Heart right ventricle (tissue), 16 donors: ENCODE measurements around the gene HMCN1. TPM values are rescaled to one million over a fixed set of nuclear protein-coding genes. Genes with fewer than 3 reads are reported as not detected.
A peak's percentile ranks its signal among the peaks of the same experiment; 100 is the strongest.

Source experiments
- ATAC-seq, 8 donors: fragments of 200-7000 bp; cut with Tn5 transposase; one replicate each; pipeline ENCODE4 v1.9.1; 2020; ENCODE audit warnings: mild to moderate bottlenecking in 8 of 8, moderate library complexity in 8 of 8, moderate number of reproducible peaks in 1 of 8
- DNase-seq, 2 donors: peaks; one replicate each; pipeline ENCODE4 v3.0.0-alpha.2; 2020
- H3K27ac ChIP-seq, 10 donors: fragments of 200-600 bp; sonication (generic) in 2 of 10; one replicate each; pipeline versions ENCODE4 v1.5.0 to v1.8.0; 2020 to 2022; ENCODE audit warnings: mild to moderate bottlenecking in 3 of 10
- H3K27me3 ChIP-seq, 7 donors: fragments of 200-600 bp; one replicate each; pipeline ENCODE4 v1.8.0; 2021 to 2022; ENCODE audit warnings: mild to moderate bottlenecking in 2 of 7
- H3K36me3 ChIP-seq, 9 donors: fragments of 200-600 bp; sonication (generic) in 1 of 9; one replicate each; pipeline versions ENCODE4 v1.5.0 to v1.8.0; 2020 to 2022; ENCODE audit warnings: mild to moderate bottlenecking in 2 of 9
- H3K4me1 ChIP-seq, 9 donors: fragments of 200-600 bp; sonication (generic) in 1 of 9; one replicate each; pipeline versions ENCODE4 v1.5.0 to v1.8.0; 2020 to 2022; ENCODE audit warnings: mild to moderate bottlenecking in 4 of 9
- H3K4me3 ChIP-seq, 10 donors: fragments of 200-600 bp; sonication (generic) in 2 of 10; one replicate each; pipeline versions ENCODE4 v1.5.0 to v1.8.0; 2020 to 2022; ENCODE audit warnings: mild to moderate bottlenecking in 7 of 10, moderate library complexity in 2 of 10
- H3K9me3 ChIP-seq, 11 donors: fragments of 200-600 bp in 10 of 11; sonication (generic) in 2 of 11; one replicate each; pipeline versions ENCODE4 v1.5.0 to v1.8.0; 2013 to 2022; ENCODE audit warnings: mild to moderate bottlenecking in 2 of 11, control low read depth in 1 of 11, moderate library complexity in 1 of 11
- whole genome bisulfite sequencing, 2 donors: extraction: QIAGEN DNeasy Blood & Tissue Kit; methylation state at CpG; one replicate each; pipeline ENCODE4 v1.1.7; 2013; ENCODE audit warnings: inconsistent platforms in 1 of 2; 5-methylcytosine and 5-hydroxymethylcytosine counted together
- intact Hi-C, 10 donors: fragments of 100-400 bp; cut with DNase I; formaldehyde crosslinking; loops; one replicate each; pipeline versions ENCODE4 v1.11.1 to v1.14.2; 2022
- polyA plus RNA-seq, 2 donors: library from polyadenylated mRNA; stranded (reverse); fragments of 200-250 nt; gene quantifications; one replicate each; pipeline ENCODE4 v1.2.3, GENCODE V29; 2013
- total RNA-seq, 10 donors: library from RNA; stranded (reverse); fragmentation: NEBNext Ultra II Directional in 3 of 10; extraction: Animal tissue kit (Norgen Biotek cat#: 25700) in 3 of 10; gene quantifications; one replicate each; pipeline versions ENCODE4 v1.2.1 to v1.2.4, GENCODE V29; 2021 to 2023
- TF ChIP-seq, protein P1 (sequence below), 9 donors: fragments of 200-600 bp; sonication (generic) in 2 of 9; IDR thresholded peaks; one replicate each; pipeline versions ENCODE4 v1.5.0 to v1.8.0; 2021 to 2022; ENCODE audit warnings: antibody characterized with exemption in 9 of 9, mild to moderate bottlenecking in 5 of 9, moderate library complexity in 1 of 9
- donor health status: Arrhythmogenic right ventricular cardiomyopathy.
- donor health status: ischemic (EF 13 %, LVEDD 7.1; RV severe dilation, severe dysfunction).
- donor health status: healthy with polysubstance abuse.
- donor health status: DM: no; HTN: yes; CAD: no.
- donor health status: DM: no; HTN: no; CAD: no.
- donor health status: ischemic (EF 25% LVEDD 6.9; RV normal size, moderate dysfunction).
- donor health status: ischemic (EF 25% LVEDD 5.7; RV mildly dilated, moderate dysfunction).
- donor health status: healthy.
- donor health status: DM: yes; HTN: yes; CAD: no.
- donor health status: Ischemic cardiomyopathy.
- donor health status: ischemic (EF 35%, LVEDD 5.7; RV mildly dilated, moderate dysfunction).
- donor health status: nonischemic (EF 11% LVEDD 7.7; RV severe dilation, severe dysfunction).
- donor health status: DM: yes; HTN: yes; CAD: no.
- donor health status: PGD.
- donor health status: ischemic (EF 29% LVEDD 5.4; RV normal size, mild dysfunction).
- donor health status: nonischemic (EF 23%, LVEDD 6.1; RV moderate dilation, normal function).

HMCN1 gene
- total and polyA plus RNA-seq, 12 donors = 3.4 to 12.4 (median 6.2) TPM

DNA sequence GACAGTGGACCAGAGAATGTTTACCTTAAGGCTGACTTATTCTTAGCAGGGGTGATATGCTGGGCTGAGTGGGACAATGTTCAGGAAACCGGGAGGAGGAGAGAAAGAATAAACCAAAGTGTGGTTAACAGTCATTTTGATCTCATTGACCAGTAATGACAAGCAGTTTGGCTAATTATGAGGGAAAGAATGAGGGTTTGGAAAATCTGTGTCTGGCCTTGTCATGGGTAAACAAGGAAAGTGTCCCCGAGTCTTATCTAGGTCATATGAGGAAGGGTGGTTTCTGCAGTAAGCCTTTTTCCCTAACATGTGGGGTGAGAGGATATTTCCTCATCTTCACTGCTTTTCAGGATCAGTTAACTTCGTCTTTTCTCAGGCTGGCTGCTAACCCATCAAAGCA, 485.9 kb downstream of the HMCN1 start:
- Histone ChIP-seq H3K27ac (no peak overlapping the region), H3K9me3 (no peaks in the 10 kb centered on the region), H3K27me3 (no peaks in the 10 kb centered on the region), H3K4me3 (no peak overlapping the region), H3K36me3 (no peaks in the 10 kb centered on the region), H3K4me1 (no peaks in the 10 kb centered on the region)
- ATAC-seq (no peak), DNase-seq (no peak)
- TF ChIP-seq, protein P1, sequence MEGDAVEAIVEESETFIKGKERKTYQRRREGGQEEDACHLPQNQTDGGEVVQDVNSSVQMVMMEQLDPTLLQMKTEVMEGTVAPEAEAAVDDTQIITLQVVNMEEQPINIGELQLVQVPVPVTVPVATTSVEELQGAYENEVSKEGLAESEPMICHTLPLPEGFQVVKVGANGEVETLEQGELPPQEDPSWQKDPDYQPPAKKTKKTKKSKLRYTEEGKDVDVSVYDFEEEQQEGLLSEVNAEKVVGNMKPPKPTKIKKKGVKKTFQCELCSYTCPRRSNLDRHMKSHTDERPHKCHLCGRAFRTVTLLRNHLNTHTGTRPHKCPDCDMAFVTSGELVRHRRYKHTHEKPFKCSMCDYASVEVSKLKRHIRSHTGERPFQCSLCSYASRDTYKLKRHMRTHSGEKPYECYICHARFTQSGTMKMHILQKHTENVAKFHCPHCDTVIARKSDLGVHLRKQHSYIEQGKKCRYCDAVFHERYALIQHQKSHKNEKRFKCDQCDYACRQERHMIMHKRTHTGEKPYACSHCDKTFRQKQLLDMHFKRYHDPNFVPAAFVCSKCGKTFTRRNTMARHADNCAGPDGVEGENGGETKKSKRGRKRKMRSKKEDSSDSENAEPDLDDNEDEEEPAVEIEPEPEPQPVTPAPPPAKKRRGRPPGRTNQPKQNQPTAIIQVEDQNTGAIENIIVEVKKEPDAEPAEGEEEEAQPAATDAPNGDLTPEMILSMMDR (IDR thresholded peaks at IDR 0.05) = no peak
- intact Hi-C loops = loop anchor here in 1 of 10 donors (10.0 kb wide), 1 partner anchor 395 kb away; no protein-coding TSS in a partner anchor
- WGBS, 2 donors = 51 to 63% methylated on average over 3 of the region's 3 CpGs

DNA sequence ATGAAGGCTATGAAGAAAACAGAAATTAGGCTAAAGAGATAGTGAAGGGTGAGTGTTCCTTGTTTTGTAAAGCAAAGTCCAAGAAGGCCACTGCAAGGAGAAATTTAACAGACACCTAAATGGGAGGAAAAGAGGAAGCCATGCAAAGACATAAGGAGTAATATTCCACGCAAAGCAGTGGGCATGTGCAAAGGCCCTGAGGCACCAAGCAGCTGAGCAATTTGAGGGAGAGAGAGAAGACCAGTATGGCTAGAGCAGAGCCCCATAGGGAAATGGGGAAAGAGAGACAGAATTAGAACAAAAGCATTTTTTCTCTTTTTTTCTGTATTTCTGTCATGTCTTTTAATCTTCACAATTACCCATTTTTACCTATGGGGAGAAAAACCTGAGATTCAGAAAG, 486.7 kb downstream of the HMCN1 start:
- DNase-seq (no peak), ATAC-seq (no peak)
- H3K9me3 ChIP-seq = no peaks in the 10 kb centered on the region
- no peak overlapping the region for H3K27ac ChIP-seq
- intact Hi-C loops = loop anchor here in 1 of 10 donors (10.0 kb wide), 1 partner anchor 396 kb away; no protein-coding TSS in a partner anchor
- no peaks in the 10 kb centered on the region for H3K27me3 ChIP-seq
- TF ChIP-seq, protein P1 (IDR thresholded peaks at IDR 0.05) = no peak
- 100% methylated on average over 1 of the region's 1 CpG for WGBS, 2 donors
- H3K36me3 ChIP-seq = no peaks in the 10 kb centered on the region
- no peaks in the 10 kb centered on the region for H3K4me1 ChIP-seq
- no peak overlapping the region for H3K4me3 ChIP-seq

DNA sequence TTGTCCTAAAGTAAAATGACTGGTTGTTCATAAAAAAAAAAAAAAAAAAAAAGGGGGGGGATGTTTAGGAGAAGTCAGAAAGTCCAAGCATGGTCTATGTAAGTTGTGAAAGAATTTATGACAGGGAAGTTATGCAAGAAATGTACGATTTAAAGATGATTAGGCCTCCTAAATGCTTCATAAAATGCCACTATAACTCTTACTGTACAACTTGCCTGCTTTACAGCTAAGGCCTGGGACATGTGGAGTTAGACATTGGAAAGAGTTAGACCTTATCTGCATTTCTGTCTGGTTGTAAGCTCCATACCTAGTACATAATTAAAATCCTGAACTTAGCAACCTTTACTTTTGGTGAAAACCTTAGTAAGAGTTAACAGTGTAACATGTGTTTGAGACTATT, 490.9 kb downstream of the HMCN1 start:
- no peak overlapping the region for H3K27ac ChIP-seq
- no peak overlapping the region for H3K4me3 ChIP-seq
- intact Hi-C loops = loop anchor here in 1 of 10 donors (10.0 kb wide), 1 partner anchor 400 kb away; no protein-coding TSS in a partner anchor
- TF ChIP-seq, protein P1 (IDR thresholded peaks at IDR 0.05) = no peak
- H3K36me3 ChIP-seq = no peaks in the 10 kb centered on the region
- H3K4me1 ChIP-seq = no peaks in the 10 kb centered on the region
- H3K9me3 ChIP-seq = no peaks in the 10 kb centered on the region
- 63 to 76% methylated on average over 1 of the region's 1 CpG for WGBS, 2 donors
- ATAC-seq (no peak), DNase-seq (no peak)
- H3K27me3 ChIP-seq = no peaks in the 10 kb centered on the region

DNA sequence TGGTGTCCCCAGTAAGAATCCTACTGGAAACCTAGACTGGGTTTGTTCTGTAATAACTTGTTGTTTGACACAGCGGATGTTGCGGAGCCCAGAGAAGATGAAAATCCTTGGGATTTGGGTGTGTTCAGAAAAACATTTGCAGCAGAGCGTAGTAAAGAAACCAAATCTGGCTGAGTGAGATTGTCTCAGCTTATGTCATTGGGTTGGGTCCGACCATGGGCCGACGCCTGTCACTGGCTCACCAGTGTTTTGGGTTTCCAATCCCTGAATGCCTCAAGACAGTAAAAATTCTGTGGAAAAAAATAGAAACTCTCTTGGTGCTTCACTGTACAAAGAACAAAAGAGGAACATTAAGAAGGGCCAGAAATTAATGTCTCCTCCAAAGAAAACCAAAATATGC, 494.6 kb downstream of the HMCN1 start:
- no peaks in the 10 kb centered on the region for H3K9me3 ChIP-seq
- H3K4me1 ChIP-seq = no peaks in the 10 kb centered on the region
- no peaks in the 10 kb centered on the region for H3K36me3 ChIP-seq
- ATAC-seq = peak in 1 of 8 donors; percentile 34
- H3K4me3 ChIP-seq = no peak overlapping the region
- intact Hi-C loops = loop anchor here in 1 of 10 donors (10.0 kb wide), 1 partner anchor 404 kb away; no protein-coding TSS in a partner anchor
- DNase-seq = no peak
- WGBS, 2 donors = 88 to 91% methylated on average over 6 of the region's 6 CpGs
- H3K27me3 ChIP-seq = no peaks in the 10 kb centered on the region
- H3K27ac ChIP-seq = no peak overlapping the region
- TF ChIP-seq, protein P1 (IDR thresholded peaks at IDR 0.05) = no peak
